ENCODE data around the gene KCNA4.
"Not testable (repeated sequence)": the region's sequence is repeated elsewhere in the genome, so short reads cannot be mapped to it uniquely, and the experiment has no call there.

Gene KCNA4

GRCh38 chr11:30016588-30017363, at the start of gene KCNA4:
Gene KCNA4, minus strand, starts transcription at chr11:30017030. Its CDS starts 4,352 bp downstream, at chr11:30012678.
- DNase-seq (ENCODE audit: low read depth) = no peak

GRCh38 chr11:30062103-30062502, 45.3 kb upstream of the KCNA4 start:
- DNase-seq (ENCODE audit: low read depth) = no peak

- DNase-seq (ENCODE audit: low read depth) = no peak
Measured at GRCh38 chr11:30059172-30059815, 42.5 kb upstream of the KCNA4 start.

GRCh38 chr11:30049214-30049613, 32.4 kb upstream of the KCNA4 start:
- no peak for DNase-seq (ENCODE audit: low read depth)

- no peak for DNase-seq (ENCODE audit: low read depth)
Measured at GRCh38 chr11:30046578-30046945, 29.7 kb upstream of the KCNA4 start.

DNA sequence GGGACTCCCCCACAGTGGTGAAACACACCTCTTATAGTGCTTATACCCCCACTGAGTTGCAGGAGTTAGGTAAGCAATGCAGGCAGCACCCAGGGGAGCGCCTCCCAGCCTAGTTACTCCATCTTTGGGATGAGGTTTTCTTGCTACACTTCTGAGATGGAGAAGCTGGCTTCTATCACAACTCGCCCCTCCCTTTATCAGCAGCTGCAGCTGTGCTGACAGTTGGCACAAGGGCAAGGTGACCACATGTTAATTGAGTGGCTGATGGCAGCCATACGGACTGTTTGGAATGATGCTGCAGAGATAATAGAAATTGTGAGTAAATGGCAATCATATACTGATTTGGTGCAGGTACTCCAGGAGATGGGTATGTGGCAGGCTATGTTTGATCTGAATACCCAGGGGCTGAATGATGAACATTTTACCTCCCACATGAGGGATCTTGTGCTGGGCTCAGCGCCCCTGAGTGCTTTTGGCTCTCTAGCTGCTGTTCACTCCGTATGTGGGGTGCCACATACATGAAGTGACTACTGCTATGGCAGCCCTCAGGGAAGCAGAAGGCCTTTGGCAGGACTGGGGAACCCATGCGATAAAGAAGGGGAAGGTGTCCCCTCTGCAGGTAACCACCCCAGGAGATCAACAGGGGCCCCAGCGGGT, 29.2 kb upstream of the KCNA4 start:
- no peak for DNase-seq (ENCODE audit: low read depth)

DNA sequence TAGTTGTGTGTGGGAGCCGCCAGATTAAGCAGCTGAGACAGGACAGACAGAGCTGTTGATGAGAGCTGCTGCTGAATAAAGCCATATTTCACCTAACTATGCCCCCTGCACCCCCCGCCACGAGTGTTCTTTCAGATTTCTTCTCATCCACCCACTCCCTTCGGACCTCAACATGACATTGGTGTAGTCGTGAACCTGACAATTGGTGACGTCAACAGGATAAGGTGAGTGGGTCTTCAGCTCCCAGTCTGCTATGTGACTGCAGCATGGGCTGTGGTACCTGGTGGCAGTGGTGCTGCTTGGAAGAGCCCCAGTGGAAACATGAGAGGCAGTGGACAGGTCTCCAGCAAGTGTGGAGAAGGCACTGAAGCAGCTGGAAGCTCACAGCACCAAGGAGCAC, 28.3 kb upstream of the KCNA4 start:
- no peak for DNase-seq (ENCODE audit: low read depth)

- DNase-seq (ENCODE audit: low read depth) = no peak
Measured at GRCh38 chr11:30041171-30041570, 24.3 kb upstream of the KCNA4 start.

DNA sequence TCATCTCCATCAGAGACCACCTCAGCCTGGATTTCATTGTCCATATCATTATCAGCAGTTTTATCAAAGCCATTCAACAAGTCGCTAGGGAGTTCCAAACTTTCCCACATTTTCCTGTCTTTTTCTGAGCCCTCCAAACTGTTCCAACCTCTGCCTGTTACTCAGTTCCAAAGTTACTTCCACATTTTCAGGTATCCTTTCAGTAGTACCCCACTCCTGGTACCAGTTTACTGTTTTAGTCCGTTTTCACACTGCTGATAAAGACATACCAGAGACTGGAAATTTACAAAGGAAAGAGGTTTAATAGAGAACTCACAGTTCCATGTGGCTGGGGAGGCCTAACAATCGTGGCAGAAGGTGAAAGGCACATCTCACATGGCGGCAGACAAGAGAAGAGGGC, 17.9 kb upstream of the KCNA4 start:
- not testable (repeated sequence) for DNase-seq (ENCODE audit: low read depth)

DNA sequence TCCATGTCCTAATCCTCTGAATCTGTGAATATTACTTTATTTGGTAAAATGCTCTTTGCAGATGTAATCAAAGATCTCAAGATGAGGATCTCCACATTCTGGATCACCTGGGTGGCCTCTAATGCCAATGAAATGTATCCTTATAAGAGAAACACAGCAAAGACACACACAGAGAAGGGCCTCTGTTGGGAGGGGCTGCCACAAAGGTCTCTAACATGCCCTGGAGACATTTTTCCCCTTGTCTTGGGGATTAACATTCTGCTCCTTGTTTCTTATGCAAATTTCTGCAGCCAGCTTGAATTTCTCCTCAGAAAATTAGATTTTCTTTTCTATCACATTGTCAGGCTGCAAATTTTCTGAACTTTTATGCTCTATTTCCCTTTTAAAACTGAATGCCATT, 17.3 kb upstream of the KCNA4 start:
- DNase-seq (ENCODE audit: low read depth) = not testable (repeated sequence)

DNA sequence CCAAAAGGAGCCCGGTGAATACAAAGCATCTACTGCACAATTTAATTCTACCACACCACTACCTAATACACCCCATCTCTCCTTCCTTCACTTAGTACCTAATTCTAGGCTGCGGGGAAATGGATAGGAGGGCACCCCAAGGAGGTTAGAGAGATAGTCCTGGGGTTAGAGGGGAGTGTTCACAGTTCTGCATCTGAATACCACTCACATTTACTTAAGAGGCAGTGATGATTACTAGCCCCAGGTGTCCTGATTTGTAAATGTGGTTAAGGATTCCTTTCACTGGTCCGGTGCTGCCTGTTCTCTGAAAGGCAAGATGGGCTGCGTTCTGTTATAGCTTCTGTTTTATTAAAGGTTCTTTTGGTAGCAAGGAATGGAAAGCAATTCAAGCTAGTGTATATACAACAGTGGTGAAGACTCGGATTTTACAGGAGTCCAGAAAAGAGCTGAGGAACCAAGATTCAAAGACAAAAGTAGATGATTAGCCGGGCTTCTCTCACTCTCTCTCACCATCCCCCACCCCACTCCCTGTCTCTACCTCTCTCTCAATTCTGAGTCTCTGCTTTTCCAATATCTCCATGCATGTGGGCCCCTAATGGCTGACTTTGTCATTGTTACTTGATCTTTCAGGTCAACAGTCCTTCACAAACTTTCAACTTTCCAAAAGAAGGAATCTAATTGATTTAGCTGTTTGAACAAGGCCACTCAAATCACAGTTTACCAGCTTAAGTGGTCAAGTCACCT, 8.7 kb upstream of the KCNA4 start:
- no peak for DNase-seq (ENCODE audit: low read depth)

DNA sequence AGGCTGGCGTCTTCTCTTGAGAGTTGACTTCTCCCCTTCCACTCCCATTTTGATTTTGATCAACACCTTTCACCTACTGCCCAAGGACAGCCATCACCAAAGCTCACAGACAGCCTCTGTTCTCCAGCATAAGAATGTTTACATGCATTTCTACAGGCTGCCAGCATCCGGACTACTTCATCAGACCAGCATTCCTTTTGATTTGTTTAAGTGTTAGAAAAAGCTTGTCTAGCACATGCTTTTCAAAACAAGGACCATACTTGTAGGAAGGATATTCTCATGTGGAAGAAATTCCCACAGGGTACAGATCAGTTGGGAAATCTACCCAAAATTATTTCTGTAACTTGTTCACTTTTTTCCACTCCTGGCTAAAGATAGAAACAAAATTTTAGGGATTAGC, 6.2 kb upstream of the KCNA4 start:
- DNase-seq (ENCODE audit: low read depth) = no peak

DNA sequence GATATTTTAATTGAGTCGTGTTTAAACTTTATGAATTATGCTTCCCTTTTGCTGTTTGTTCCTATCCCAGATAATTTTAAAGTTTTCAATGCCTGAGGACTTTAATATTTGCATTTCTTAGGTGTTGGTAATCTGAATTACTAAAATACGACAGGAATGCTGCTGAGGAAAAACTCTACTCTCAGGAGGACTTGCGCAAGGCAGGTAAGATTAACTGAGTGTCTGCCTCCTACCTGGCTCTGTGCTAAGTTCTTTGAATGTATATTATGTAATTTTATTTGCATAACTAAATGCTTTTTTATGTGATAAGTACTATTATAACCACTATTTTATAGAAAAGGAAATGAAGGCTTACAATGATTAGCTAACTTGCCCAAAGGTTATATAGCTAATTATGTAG, 2.7 kb upstream of the KCNA4 start:
- DNase-seq (ENCODE audit: low read depth) = no peak

DNA sequence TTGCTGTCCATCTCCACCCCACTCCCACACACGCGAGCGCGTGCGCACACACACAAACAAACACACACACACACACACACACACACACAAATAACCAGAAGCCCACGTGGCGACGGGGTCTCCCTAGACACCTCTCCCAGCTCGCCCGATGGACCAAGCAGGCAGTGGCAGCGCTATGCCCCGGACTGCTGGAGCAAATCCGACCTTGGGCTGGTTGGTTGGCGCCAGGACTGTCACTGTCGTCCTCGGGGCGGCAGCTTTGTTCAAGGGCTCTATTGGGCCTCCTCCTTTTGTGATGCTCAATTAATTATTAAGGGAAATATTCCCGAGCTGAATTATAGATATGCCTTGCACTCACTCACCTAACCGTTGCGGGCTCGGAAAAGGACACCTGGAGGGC, 1.7 kb upstream of the KCNA4 start:
- DNase-seq (ENCODE audit: low read depth) = no peak

DNA sequence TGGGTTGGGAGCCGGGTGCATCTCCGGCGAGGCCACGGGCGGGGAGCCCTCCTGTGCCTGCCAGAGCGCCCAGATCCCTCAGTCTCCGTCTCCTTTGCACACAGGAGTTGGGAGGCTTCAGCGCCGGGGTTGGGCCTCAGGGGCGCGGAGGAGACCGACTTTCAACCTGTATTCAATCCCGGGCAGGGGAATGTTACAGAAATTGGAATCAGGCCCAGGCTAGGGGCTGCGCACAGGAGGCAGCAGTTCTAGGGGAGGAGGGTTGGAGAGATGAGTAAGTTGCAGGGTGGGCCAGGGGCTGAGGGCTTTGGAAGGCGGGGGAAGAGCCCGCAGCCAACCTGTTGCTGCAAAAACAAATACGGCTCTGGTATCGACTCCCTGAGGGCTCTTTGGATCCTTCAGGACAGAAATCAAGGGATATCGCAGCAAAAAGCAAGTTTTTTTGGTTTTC, 640 bp upstream of the KCNA4 start:
- DNase-seq (ENCODE audit: low read depth) = no peak

DNA sequence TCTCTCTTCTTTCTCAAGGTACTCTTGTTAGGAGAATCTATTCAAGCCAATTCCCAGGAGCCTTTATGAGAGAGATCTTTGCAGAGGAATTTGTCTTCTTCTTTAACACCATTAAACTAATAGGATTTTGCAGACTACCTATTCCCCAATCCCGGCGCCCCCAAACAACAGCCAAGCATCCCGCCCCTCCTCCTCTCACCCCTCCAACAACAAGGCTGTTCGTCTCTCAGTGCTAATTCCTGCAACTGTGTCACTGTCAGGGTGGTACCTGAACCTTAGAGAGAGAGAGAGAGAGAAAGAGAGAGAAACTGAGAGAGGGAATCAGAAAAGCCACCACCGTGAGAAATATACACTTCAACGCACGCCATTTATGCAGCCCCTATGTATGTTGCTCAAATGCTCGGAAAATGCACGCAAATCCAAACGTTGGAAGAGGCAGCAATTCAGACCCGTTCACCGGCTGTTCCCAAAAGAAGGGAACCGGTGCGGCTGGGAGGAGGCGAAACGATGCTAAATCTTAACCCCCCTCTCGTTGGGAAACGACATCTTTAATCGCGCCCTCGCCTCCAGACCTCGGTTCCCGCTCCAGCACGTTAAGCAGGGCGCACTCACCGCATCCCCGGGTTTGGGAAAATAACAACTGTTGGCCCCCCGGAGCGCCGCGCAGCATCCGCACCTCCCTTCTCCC, 961 bp downstream of the KCNA4 start:
- no peak for DNase-seq (ENCODE audit: low read depth)

DNA sequence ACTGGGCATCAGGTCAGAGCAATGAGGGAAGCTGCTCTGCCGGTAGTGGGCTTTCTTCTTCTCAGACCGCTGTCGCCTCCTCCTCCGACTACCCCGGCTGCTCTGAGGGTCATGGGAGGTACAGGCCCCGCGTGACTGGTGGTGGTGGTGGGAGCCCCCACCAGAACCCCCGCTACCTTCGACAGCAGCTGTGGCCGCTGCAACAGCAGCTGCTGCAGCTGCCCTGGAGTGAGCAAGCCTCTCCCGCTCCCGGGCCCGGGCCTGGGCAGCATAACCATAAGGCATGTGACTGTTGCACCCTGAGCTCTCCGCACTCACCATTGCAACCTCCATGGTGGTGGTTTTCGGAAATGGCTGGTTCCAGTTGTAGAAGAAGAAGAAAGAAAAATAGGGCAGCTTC, 4.5 kb downstream of the KCNA4 start:
- DNase-seq (ENCODE audit: low read depth) = no peak

DNA sequence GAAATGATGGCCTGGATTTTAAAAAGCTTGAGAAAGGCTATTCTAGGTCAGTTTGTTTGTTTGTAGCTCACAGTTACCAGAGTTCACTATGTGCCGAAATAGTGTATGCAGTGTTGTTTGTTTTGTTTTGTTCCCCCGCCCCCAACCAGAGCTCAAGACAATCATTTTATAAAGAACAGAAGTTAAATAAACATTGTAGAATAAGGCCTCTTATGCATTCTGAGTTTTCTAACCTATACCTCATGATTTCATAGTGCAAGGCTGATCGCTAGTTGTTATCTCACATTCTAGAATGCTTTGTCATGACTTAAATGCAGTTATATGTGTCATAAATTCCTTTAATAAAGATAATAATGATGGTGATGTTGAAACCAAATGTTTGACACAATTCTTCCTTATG, 7.8 kb downstream of the KCNA4 start:
- no peak for DNase-seq (ENCODE audit: low read depth)

DNA sequence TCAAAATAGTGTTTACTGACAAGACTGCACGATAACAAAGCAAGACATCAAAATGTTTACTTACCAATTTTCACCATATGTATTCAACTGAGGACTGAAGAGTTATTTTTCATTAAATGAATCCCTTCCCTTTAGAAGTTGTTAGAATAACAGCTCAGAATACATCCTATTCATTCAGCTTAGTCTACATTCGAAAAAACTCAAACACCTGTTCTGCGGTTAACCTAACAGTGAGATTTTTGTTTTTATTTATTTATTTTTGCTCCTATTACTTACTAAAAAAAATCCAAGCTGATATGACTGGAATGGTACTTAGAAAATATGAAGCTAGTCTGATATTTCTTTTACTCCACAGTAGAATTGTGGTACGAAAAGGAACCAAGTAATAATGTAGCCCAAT, 10.0 kb downstream of the KCNA4 start:
- DNase-seq (ENCODE audit: low read depth) = no peak

GRCh38 chr11:30002157-30002785, 14.6 kb downstream of the KCNA4 start:
- DNase-seq (ENCODE audit: low read depth) = no peak

GRCh38 chr11:30000986-30001750, 15.7 kb downstream of the KCNA4 start:
- no peak for DNase-seq (ENCODE audit: low read depth)

Data from ELR (cell line).